Stimulated activated naive CD4-positive, alpha-beta T cell (primary cell): ENCODE data around the gene PCDHGA11.
A peak's percentile ranks its signal among the peaks of the same experiment; 100 is the strongest.
"Not testable (repeated sequence)": the region's sequence is repeated elsewhere in the genome, so short reads cannot be mapped to it uniquely, and the experiment has no call there.

Experiments
- DNase-seq, 6 experiments: peaks; one replicate each; lab custom pipeline; 2025; lab: John Stamatoyannopoulos, UW

The PCDHGA11 gene

DNA sequence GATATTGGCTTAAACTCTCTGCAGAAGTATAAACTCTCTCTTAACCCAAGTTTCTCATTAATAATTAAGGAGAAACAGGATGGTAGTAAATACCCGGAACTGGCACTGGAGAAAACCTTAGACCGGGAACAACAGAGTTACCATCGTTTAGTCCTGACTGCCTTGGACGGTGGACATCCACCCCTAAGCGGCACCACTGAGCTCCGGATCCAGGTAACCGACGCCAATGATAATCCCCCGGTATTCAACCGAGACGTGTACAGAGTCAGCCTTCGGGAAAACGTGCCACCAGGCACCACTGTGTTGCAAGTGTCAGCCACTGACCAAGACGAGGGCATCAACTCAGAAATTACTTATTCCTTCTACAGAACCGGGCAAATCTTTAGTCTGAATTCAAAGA lies 22.2 kb upstream of the PCDHGA11 start:
- DNase-seq = no peak

DNA sequence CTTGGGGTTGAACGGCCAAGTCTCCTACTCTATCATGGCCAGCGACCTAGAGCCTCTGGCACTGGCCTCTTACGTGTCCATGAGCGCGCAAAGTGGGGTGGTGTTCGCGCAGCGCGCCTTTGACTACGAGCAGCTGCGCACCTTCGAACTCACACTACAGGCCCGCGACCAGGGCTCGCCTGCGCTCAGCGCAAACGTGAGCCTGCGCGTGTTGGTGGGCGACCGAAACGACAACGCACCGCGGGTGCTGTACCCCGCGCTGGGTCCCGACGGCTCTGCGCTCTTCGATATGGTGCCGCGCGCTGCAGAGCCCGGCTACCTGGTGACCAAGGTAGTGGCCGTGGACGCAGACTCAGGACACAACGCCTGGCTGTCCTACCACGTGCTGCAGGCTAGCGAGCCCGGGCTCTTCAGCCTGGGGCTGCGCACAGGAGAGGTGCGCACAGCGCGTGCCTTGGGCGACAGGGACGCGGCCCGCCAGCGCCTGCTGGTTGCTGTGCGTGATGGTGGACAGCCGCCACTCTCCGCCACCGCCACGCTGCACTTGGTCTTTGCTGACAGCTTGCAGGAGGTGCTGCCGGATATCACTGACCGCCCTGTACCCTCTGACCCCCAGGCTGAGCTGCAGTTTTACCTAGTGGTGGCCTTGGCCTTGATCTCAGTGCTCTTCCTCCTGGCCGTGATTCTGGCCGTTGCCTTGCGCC lies 21.1 kb upstream of the PCDHGA11 start:
- DNase-seq = no peak

DNA sequence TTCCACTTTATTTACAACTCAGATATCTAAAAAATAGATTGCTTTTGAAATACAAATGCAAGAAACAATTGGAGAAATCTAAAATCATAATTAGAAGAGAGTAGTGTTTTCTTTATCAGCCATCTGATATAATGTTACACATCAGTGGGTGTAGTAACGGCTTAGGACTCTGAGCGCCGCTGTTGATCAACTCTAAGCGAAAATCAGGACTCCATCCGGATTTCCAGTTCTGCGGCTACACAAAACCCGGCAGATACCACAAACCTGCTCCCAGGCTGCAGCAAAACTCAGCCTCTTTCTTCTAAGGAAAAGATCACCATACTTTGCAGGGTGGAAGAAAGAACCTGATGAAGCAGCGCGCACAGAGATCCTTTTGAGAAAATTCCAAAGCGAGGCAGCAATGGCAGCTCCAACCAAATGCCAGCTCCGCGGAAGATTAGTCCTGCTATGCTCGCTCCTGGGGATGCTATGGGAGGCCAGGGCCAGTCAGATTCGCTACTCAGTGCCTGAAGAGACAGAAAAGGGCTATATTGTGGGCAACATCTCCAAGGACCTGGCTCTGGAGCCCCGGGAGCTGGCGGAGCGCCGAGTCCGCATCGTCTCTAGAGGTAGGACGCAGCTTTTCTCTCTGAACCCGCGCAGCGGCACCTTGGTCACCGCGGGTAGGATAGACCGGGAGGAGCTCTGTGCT lies 18.2 kb upstream of the PCDHGA11 start, which contains the start of gene PCDHGA9:
Gene PCDHGA9 (plus strand): TSS at position 226 of the 691 bp plus-strand sequence. CDS start 175 bp downstream, at position 401.
- no peak for DNase-seq

DNA sequence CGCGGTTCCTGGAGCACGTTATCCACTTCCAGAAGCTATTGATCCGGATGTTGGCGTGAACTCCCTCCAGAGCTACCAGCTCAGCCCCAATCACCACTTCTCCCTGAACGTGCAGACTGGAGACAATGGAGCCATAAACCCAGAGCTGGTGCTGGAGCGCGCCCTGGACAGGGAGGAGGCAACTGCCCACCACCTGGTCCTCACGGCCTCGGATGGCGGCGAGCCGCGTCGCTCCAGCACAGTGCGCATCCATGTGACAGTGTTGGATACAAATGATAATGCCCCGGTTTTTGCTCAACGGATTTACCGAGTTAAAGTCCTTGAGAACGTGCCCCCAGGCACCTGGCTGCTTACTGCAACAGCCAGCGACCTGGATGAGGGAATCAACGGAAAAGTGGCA lies 17.5 kb upstream of the PCDHGA11 start:
- no peak for DNase-seq

DNA sequence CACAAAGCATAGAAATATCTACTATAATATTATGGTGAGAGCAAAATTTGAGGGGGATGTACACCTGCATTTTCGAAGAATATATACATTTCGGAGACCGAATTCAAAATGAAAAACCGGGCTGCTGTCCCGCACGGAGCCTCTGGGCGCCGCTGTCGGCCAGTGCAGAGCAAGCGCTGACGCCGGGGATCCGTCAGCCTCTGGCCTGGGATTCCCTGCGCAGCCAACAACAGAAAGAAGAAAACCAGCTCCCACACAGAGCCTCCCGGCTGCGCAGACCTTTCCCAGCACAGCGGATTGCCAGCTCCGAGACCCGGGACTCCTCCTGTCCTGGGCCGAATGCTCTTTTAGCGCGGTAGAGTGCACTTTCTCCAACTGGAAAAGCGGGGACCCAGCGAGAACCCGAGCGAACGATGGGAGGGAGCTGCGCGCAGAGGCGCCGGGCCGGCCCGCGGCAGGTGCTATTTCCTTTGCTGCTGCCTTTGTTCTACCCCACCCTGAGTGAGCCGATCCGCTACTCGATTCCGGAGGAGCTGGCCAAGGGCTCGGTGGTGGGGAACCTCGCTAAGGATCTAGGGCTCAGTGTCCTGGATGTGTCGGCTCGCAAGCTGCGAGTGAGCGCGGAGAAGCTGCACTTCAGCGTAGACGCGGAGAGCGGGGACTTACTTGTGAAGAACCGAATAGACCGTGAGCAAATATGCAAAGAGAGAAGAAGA lies 12.9 kb upstream of the PCDHGA11 start, which contains the start of gene PCDHGB6:
Gene PCDHGB6 (plus strand): TSS at position 232 of the 716 bp plus-strand sequence. CDS start 182 bp downstream, at position 414.
- DNase-seq = peak in 3 of 6 experiments; percentile 23 to 37 (median 24)

DNA sequence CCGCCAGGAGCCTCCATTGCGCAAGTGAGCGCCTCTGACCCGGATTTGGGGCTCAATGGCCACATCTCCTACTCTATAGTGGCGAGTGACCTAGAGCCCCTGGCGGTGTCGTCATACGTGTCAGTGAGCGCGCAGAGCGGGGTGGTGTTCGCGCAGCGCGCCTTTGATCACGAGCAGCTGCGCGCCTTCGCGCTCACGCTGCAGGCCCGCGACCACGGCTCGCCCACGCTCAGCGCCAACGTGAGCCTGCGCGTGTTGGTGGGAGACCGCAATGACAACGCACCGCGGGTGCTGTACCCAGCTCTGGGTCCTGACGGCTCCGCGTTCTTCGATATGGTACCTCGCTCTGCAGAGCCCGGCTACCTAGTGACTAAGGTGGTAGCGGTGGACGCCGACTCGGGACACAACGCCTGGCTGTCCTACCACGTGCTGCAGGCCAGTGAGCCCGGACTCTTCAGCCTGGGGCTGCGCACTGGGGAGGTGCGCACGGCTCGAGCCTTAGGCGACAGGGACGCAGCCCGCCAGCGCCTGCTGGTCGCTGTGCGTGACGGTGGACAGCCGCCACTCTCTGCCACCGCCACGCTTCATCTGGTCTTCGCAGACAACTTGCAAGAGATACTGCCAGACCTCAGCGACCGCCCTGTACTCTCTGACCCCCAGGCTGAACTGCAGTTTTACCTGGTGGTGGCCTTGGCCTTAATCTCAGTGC lies 11.1 kb upstream of the PCDHGA11 start:
- DNase-seq = no peak

DNA sequence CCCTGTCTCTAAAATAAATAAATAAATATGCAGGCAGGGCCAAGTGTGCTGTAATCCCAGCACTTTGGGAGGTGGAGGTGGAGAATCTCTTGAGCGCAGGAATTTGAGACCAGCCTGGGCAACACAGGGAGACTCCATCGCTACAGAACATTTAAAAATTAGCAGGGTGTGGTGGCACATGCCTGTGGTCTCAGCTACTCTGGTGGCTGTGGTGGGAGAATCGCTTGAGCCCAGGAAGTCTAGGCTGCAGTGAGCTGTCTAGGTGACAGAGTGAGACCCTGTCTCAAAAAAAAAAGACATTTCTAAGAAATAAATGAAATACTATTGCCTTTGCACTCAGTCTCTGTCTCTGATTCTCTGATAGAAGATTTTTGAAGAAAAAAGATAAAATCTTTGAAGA lies 9.3 kb upstream of the PCDHGA11 start:
- no peak for DNase-seq

DNA sequence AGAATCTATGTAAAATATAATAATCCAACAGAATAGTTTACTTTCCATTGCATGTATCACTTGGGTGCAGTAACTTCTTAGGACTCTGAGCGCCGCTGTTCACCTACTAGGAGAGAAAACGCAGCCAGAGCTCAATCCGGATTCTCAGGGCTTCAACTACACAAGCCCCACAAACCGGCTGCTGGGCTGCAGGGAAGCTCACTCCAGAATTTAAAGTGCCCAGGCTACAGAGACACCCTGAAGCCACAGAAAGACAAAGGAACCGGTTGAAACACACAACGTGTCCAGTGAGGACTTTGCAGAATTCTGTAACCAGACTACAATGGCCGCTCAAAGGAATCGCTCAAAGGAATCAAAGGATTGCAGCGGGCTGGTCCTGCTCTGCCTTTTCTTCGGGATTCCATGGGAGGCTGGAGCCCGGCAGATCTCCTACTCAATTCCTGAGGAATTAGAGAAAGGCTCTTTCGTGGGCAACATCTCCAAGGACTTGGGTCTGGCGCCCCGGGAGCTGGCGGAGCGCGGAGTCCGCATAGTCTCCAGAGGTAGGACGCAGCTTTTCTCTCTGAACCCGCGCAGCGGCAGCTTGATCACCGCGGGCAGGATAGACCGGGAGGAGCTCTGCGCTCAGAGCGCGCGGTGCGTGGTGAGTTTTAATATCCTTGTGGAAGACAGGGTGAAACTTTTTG lies 7.9 kb upstream of the PCDHGA11 start, which contains the start of gene PCDHGA10:
Gene PCDHGA10 (plus strand): TSS at position 134 of the 686 bp plus-strand sequence. CDS start 189 bp downstream, at position 323.
- DNase-seq = peak in 5 of 6 experiments; percentile 21 to 56 (median 31)

DNA sequence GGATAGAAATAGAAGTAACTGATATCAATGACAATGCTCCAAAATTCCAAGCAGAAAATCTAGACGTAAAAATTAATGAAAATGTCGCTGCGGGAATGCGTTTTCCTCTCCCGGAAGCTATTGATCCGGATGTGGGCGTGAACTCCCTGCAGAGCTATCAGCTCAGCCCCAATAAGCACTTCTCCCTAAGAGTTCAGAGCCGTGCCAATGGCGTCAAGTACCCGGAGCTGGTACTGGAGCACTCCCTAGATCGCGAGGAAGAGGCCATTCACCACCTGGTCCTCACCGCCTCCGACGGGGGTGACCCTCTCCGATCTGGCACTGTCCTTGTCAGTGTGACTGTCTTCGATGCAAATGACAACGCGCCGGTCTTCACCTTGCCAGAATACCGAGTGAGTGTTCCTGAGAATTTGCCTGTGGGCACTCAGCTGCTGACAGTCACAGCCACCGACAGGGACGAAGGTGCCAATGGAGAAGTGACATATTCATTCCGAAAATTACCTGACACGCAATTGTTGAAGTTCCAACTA lies 7.2 kb upstream of the PCDHGA11 start:
- DNase-seq = no peak

DNA sequence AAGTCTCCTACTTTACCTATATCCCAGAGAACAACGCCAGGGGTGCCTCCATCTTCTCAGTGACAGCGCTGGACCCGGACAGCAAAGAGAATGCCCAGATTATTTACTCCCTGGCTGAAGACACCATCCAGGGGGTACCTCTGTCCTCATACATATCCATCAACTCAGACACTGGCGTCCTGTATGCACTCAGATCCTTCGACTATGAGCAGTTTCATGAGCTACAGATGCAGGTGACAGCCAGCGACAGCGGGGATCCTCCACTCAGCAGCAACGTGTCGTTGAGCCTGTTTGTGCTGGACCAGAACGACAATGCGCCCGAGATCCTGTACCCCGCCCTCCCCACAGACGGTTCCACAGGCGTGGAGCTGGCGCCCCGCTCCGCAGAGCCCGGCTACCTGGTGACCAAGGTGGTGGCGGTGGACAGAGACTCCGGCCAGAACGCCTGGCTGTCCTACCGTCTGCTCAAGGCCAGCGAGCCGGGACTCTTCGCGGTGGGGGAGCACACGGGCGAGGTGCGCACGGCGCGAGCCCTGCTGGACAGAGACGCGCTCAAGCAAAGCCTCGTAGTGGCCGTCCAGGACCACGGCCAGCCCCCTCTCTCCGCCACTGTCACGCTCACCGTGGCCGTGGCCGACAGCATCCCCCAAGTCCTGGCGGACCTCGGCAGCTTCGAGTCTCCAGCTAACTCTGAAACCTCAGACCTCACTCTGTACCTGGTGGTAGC lies 6.1 kb upstream of the PCDHGA11 start:
- DNase-seq = not testable (repeated sequence)

DNA sequence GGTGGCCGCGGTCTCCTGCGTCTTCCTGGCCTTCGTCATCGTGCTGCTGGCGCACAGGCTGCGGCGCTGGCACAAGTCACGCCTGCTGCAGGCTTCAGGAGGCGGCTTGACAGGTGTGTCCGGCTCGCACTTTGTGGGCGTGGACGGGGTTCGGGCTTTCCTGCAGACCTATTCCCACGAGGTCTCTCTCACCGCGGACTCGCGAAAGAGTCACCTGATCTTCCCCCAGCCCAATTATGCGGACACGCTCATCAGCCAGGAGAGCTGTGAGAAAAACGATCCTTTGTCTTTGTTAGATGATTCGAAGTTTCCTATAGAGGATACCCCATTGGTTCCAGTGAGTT lies 5.6 kb upstream of the PCDHGA11 start:
- DNase-seq = not testable (repeated sequence)

DNA sequence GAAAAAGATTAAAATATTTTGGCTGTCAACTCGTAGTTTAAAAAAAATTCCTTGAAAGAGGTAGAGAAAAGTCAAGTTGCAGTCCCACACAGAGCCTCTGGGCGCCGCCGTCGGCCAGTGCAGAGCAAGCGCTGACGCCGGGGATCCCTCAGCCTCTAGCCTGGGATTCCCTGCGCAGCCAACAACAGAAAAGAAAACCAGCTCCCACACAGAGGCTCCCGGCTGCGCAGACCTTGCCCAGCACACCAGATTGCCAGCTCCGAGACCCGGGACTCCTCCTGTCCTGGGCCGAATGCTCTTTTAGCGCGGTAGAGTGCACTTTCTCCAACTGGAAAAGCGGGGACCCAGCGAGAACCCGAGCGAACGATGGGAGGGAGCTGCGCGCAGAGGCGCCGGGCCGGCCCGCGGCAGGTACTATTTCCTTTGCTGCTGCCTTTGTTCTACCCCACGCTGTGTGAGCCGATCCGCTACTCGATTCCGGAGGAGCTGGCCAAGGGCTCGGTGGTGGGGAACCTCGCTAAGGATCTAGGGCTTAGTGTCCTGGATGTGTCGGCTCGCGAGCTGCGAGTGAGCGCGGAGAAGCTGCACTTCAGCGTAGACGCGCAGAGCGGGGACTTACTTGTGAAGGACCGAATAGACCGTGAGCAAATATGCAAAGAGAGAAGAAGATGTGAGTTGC lies 3.2 kb upstream of the PCDHGA11 start, which contains the start of gene PCDHGB7:
Gene PCDHGB7 (plus strand): TSS at position 184 of the 679 bp plus-strand sequence. CDS start 183 bp downstream, at position 367.
- peak in 3 of 6 experiments; percentile 18 to 28 (median 27) for DNase-seq

DNA sequence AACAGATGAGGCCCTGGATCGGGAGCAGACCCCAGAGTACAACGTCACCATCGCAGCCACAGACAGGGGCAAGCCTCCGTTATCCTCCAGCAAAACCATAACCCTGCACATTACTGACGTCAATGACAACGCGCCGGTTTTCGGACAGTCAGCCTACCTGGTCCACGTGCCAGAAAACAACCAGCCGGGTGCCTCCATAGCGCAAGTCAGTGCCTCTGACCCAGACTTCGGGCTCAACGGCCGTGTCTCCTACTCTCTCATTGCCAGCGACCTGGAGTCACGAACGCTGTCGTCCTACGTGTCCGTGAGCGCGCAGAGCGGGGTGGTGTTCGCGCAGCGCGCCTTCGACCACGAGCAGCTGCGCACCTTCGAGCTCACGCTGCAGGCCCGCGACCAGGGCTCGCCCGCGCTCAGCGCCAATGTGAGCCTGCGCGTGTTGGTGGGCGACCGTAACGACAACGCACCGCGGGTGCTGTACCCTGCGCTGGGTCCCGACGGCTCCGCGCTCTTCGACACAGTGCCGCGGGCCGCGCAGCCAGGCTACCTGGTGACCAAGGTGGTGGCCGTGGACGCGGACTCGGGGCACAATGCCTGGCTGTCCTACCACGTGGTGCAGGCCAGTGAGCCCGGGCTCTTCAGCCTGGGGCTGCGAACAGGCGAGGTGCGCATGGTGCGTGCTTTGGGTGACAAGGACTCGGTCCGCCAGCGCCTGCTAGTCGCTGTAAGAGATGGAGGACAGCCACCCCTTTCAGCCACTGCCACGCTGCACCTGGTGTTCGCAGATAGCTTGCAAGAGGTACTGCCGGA lies 1.6 kb upstream of the PCDHGA11 start:
- DNase-seq = no peak

DNA sequence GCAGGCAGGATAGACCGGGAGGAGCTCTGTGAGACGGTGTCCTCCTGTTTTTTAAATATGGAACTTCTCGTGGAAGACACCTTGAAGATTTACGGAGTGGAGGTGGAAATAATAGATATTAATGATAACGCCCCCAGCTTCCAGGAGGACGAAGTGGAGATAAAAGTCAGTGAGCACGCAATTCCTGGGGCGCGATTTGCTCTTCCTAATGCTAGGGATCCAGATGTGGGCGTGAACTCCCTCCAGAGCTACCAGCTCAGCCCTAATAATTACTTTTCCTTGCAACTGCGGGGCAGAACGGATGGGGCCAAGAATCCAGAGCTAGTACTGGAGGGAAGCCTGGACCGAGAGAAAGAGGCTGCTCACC lies 621 bp downstream of the PCDHGA11 start:
- DNase-seq = no peak

DNA sequence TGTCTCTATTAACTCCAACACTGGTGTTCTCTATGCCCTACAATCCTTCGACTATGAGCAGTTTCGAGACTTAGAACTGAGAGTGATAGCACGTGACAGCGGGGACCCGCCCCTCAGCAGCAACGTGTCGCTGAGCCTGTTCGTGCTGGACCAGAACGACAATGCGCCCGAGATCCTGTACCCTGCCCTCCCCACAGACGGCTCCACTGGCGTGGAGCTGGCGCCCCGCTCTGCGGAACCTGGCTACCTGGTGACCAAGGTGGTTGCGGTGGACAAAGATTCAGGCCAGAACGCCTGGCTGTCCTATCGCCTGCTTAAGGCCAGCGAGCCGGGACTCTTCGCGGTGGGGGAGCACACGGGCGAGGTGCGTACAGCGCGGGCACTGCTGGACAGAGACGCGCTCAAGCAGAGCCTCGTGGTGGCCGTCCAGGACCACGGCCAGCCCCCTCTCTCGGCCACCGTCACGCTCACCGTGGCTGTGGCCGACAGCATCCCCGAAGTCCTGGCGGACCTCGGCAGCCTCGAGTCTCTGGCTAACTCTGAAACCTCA lies 2.0 kb downstream of the PCDHGA11 start:
- no peak for DNase-seq

DNA sequence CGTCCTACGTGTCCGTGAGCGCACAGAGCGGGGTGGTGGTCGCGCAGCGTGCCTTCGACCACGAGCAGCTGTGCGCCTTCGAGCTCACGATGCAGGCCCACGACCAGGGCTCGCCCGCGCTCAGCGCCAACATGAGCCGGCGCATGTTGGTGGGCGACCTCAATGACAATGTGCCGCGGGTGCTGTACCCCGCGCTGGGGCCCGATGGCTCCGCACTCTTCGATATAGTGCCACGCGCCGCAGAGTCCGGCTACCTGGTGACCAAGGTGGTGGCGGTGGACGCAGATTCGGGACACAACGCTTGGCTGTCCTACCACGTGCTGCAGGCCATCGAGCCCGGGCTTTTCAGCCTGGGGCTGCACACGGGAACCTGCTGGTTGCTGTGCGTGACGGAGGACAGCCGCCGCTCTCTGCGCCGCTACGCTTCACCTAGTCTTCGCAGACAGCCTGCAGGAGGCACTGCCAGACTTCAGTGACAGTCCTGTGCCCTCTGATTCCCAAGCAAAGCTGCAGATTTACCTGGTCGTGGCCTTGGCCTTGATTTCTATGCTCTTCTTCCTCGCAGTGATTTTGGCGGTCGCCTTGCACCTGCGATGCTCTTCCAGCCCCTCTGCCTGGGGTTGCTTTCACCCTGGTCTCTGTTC lies 7.1 kb downstream of the PCDHGA11 start:
- DNase-seq = no peak

DNA sequence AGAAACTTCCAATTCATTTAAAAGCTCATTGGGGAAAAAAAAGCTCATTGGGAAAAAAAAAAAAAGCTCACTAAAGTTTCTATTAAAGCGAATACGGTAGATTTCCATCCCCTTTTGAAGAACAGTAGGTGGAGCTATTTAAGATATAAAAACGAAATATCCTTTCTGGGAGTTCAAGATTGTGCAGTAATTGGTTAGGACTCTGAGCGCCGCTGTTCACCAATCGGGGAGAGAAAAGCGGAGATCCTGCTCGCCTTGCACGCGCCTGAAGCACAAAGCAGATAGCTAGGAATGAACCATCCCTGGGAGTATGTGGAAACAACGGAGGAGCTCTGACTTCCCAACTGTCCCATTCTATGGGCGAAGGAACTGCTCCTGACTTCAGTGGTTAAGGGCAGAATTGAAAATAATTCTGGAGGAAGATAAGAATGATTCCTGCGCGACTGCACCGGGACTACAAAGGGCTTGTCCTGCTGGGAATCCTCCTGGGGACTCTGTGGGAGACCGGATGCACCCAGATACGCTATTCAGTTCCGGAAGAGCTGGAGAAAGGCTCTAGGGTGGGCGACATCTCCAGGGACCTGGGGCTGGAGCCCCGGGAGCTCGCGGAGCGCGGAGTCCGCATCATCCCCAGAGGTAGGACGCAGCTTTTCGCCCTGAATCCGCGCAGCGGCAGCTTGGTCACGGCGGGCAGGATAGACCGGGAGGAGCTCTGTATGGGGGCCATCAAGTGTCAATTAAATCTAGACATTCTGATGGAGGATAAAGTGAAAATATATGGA lies 9.7 kb downstream of the PCDHGA11 start, which contains the start of gene PCDHGA12:
Gene PCDHGA12 (plus strand): TSS at position 176 of the 782 bp plus-strand sequence. CDS start 253 bp downstream, at position 429.
- no peak for DNase-seq
